OCI-LY3 (cell line): ENCODE results near the gene SNAP91.

Experiments
- H2AFZ ChIP-seq: fragments of 200-600, 300-600 bp; shearing (Covaris generic); 2 replicates; pipeline ENCODE4 v1.6.0; 2014; ENCODE audit warnings: antibody characterized with exemption, low read depth, low read length
- H3K27ac ChIP-seq: fragments of 200-600, 300-600 bp; sonication (generic); 2 replicates; pipeline ENCODE4 v1.5.1; 2014; ENCODE audit warnings: mild to moderate bottlenecking, low read length, moderate library complexity, mixed read lengths
- H3K27me3 ChIP-seq: fragments of 200-600, 300-600 bp; sonication (generic); 2 replicates; pipeline ENCODE4 v1.6.1; 2014; ENCODE audit warnings: low read depth, low read length, mixed read lengths
- H3K36me3 ChIP-seq: fragments of 200-600, 300-600 bp; sonication (generic); replicated peaks from 2 replicates; pipeline ENCODE3; 2014; ENCODE audit warnings: low read depth, low read length, mixed read lengths
- H3K4me1 ChIP-seq: fragments of 300-600, 200-600 bp; sonication (generic); 2 replicates; pipeline ENCODE4 v1.6.1; 2014; ENCODE audit warnings: low read length, mixed read lengths
- H3K4me2 ChIP-seq: fragments of 200-600, 300-600 bp; sonication (generic); 2 replicates; pipeline ENCODE4 v1.6.1; 2014; ENCODE audit warnings: low read length, mixed read lengths
- H3K4me3 ChIP-seq: fragments of 300-600, 200-600 bp; sonication (generic); 2 replicates; pipeline ENCODE4 v1.5.1; 2014; ENCODE audit warnings: antibody characterized with exemption, mild to moderate bottlenecking, low read length, moderate library complexity
- H3K79me2 ChIP-seq: fragments of 300-600, 200-600 bp; shearing (Covaris generic); 2 replicates; pipeline ENCODE4 v1.6.1; 2014; ENCODE audit warnings: mild to moderate bottlenecking, low read length, mixed read lengths
- H3K9ac ChIP-seq: fragments of 300-600, 200-600 bp; shearing (Covaris generic); 2 replicates; pipeline ENCODE4 v1.6.0; 2014; ENCODE audit warnings: mild to moderate bottlenecking, low read length, moderate library complexity
- H3K9me3 ChIP-seq: fragments of 200-600, 300-600 bp; shearing (Covaris generic); 2 replicates; pipeline ENCODE4 v1.6.1; 2014; ENCODE audit warnings: low read length, mixed read lengths; ENCODE audit not compliant: insufficient read depth
- H4K20me1 ChIP-seq: fragments of 200-600, 300-600 bp; sonication (generic); 2 replicates; pipeline ENCODE4 v1.6.1; 2016; ENCODE audit warnings: low read length, mixed read lengths; ENCODE audit not compliant: insufficient read depth
- CTCF ChIP-seq: fragments of 200-600, 300-600 bp; sonication (generic); IDR thresholded peaks from 2 replicates; pipeline ENCODE4 v1.5.1; 2014; ENCODE audit warnings: antibody characterized with exemption, low read length, low read depth
- EZH2phosphoT487 ChIP-seq: fragments of 200-600 bp; shearing (Covaris generic); IDR thresholded peaks from 2 replicates; pipeline ENCODE4 v1.6.1; 2018; ENCODE audit warnings: antibody characterized with exemption, mixed run types, low read depth

SNAP91 gene

GRCh38 chr6:83603551-83603950, 105.3 kb downstream of the SNAP91 start:
- Histone ChIP-seq H3K4me2 (no peak overlapping the region), H4K20me1 (no peaks in the 10 kb centered on the region), H3K27me3 (no peaks in the 10 kb centered on the region), H2AFZ (no peak overlapping the region), H3K4me3 (no peak overlapping the region), H3K4me1 (peaks cover 11% of the 10 kb centered on the region), H3K79me2 (no peaks in the 10 kb centered on the region), H3K9me3 (no peaks in the 10 kb centered on the region), H3K9ac (no peak overlapping the region), H3K27ac (no peak overlapping the region), H3K36me3 (no peaks in the 10 kb centered on the region)
- TF ChIP-seq CTCF (no peak), EZH2phosphoT487 (no peak)

- Histone ChIP-seq H3K36me3 (no peaks in the 10 kb centered on the region), H3K9ac (no peak overlapping the region), H3K4me1 (no peaks in the 10 kb centered on the region), H3K27me3 (no peaks in the 10 kb centered on the region), H3K4me2 (no peak overlapping the region), H3K79me2 (no peaks in the 10 kb centered on the region), H4K20me1 (no peaks in the 10 kb centered on the region), H2AFZ (no peak overlapping the region), H3K4me3 (no peak overlapping the region), H3K9me3 (no peaks in the 10 kb centered on the region), H3K27ac (no peak overlapping the region)
- no peak for TF ChIP-seq EZH2phosphoT487
- TF ChIP-seq CTCF = no peak
These were observed 107.8 kb downstream of the SNAP91 start for GRCh38 chr6:83601119-83601518.

- Histone ChIP-seq H3K4me3 (no peak overlapping the region), H2AFZ (no peak overlapping the region)
- TF ChIP-seq EZH2phosphoT487 (no peak), CTCF (no peak)
These were observed 108.4 kb downstream of the SNAP91 start for GRCh38 chr6:83600459-83600858.

GRCh38 chr6:83597511-83597910, 111.4 kb downstream of the SNAP91 start:
- Histone ChIP-seq H2AFZ (no peak overlapping the region), H3K4me3 (no peak overlapping the region)

More at GRCh38 chr6:83600459-83600858, 108.4 kb downstream of the SNAP91 start:
- Histone ChIP-seq H4K20me1 (no peaks in the 10 kb centered on the region), H3K27me3 (no peaks in the 10 kb centered on the region), H3K79me2 (no peaks in the 10 kb centered on the region), H3K4me2 (no peak overlapping the region), H3K9ac (no peak overlapping the region), H3K4me1 (no peaks in the 10 kb centered on the region), H3K36me3 (no peaks in the 10 kb centered on the region), H3K27ac (no peak overlapping the region), H3K9me3 (no peaks in the 10 kb centered on the region)

More at GRCh38 chr6:83597511-83597910, 111.4 kb downstream of the SNAP91 start:
- no peak overlapping the region for H3K27ac ChIP-seq
- no peaks in the 10 kb centered on the region for H3K4me1 ChIP-seq
- TF ChIP-seq CTCF (no peak), EZH2phosphoT487 (no peak)
- no peak overlapping the region for H3K9ac ChIP-seq
- H3K27me3 ChIP-seq = no peaks in the 10 kb centered on the region
- no peaks in the 10 kb centered on the region for H3K36me3 ChIP-seq
- H3K9me3 ChIP-seq = no peaks in the 10 kb centered on the region
- H3K79me2 ChIP-seq = no peaks in the 10 kb centered on the region
- H4K20me1 ChIP-seq = no peaks in the 10 kb centered on the region
- H3K4me2 ChIP-seq = no peak overlapping the region
